HG03378 (cell line): ENCODE data around the gene IL1RL2.

ENCODE experiments used
- ATAC-seq: cut with Tn5 transposase; IDR thresholded peaks from one replicate; pipeline ENCODE4 v1.9.1; 2021; ENCODE audit warnings: mild to moderate bottlenecking, moderate library complexity; ENCODE audit not compliant: unreplicated experiment

The IL1RL2 gene

GRCh38 chr2:102193074-102193473, 6.3 kb downstream of the IL1RL2 start:
- ATAC-seq, result no peak

- no peak for ATAC-seq
Measured at GRCh38 chr2:102194609-102195268, 7.9 kb downstream of the IL1RL2 start.

- ATAC-seq, result no peak
Measured at GRCh38 chr2:102197389-102198137, 10.7 kb downstream of the IL1RL2 start.

GRCh38 chr2:102200539-102200938, 13.7 kb downstream of the IL1RL2 start:
- no peak for ATAC-seq

GRCh38 chr2:102204638-102205037, 17.8 kb downstream of the IL1RL2 start:
- ATAC-seq, result no peak

- no peak for ATAC-seq
Measured at GRCh38 chr2:102206666-102207341, 20.0 kb downstream of the IL1RL2 start.

- no peak for ATAC-seq
Measured at GRCh38 chr2:102208774-102209173, 22.0 kb downstream of the IL1RL2 start.

GRCh38 chr2:102209474-102209873, 22.7 kb downstream of the IL1RL2 start:
- ATAC-seq, result no peak

GRCh38 chr2:102217032-102217431, 30.2 kb downstream of the IL1RL2 start:
- no peak for ATAC-seq

GRCh38 chr2:102224824-102225739, 38.3 kb downstream of the IL1RL2 start:
- ATAC-seq, result no peak

- ATAC-seq, result no peak
Measured at GRCh38 chr2:102226171-102226570, 39.3 kb downstream of the IL1RL2 start.

- ATAC-seq, result no peak
Measured at GRCh38 chr2:102226612-102227391, 40.0 kb downstream of the IL1RL2 start.

- ATAC-seq, result no peak
Measured at GRCh38 chr2:102229141-102229769, 42.4 kb downstream of the IL1RL2 start.

GRCh38 chr2:102230410-102230909, 43.6 kb downstream of the IL1RL2 start:
- no peak for ATAC-seq

GRCh38 chr2:102233132-102233884, 46.5 kb downstream of the IL1RL2 start:
- ATAC-seq, result no peak

- no peak for ATAC-seq
Measured at GRCh38 chr2:102235042-102235473, 48.2 kb downstream of the IL1RL2 start.

- no peak for ATAC-seq
Measured at GRCh38 chr2:102235491-102235890, 48.7 kb downstream of the IL1RL2 start.

GRCh38 chr2:102236132-102236531, 49.3 kb downstream of the IL1RL2 start:
- ATAC-seq, result no peak

GRCh38 chr2:102237176-102237575, 50.4 kb downstream of the IL1RL2 start:
- ATAC-seq, result no peak
